Lower lobe of right lung (tissue), 2 donors: ENCODE data around the gene ANKRD40CL. TPM values are rescaled to one million over a fixed set of nuclear protein-coding genes. Genes with fewer than 3 reads are reported as not detected.
A peak's percentile ranks its signal among the peaks of the same experiment; 100 is the strongest.

Source experiments
- ATAC-seq, 2 donors: fragments of 200-7000 bp; cut with Tn5 transposase; one replicate each; pipeline ENCODE4 v1.9.1; 2020 to 2022; ENCODE audit warnings: mild to moderate bottlenecking in 2 of 2, moderate library complexity in 2 of 2
- DNase-seq: peaks from one replicate; pipeline ENCODE4 v3.0.0-alpha.2; 2020
- H3K27ac ChIP-seq: fragments of 200-600 bp; one replicate; pipeline ENCODE4 v1.8.0; 2022
- H3K27me3 ChIP-seq: fragments of 200-600 bp; one replicate; pipeline ENCODE4 v1.8.0; 2022; ENCODE audit warnings: low read depth
- H3K36me3 ChIP-seq: fragments of 200-600 bp; one replicate; pipeline ENCODE4 v1.8.0; 2022; ENCODE audit warnings: mild to moderate bottlenecking
- H3K4me1 ChIP-seq: fragments of 200-600 bp; one replicate; pipeline ENCODE4 v1.8.0; 2022
- H3K4me3 ChIP-seq: fragments of 200-600 bp; one replicate; pipeline ENCODE4 v1.8.0; 2022; ENCODE audit warnings: mild to moderate bottlenecking
- H3K9me3 ChIP-seq: fragments of 200-600 bp; one replicate; pipeline ENCODE4 v1.8.0; 2022
- intact Hi-C: fragments of 100-400 bp; cut with DNase I; formaldehyde crosslinking; loops from one replicate; pipeline ENCODE4 v1.11.0; 2022
- total RNA-seq: library from RNA; stranded (reverse); fragmentation: NEBNext Ultra II Directional; extraction: Animal tissue kit (Norgen Biotek cat#: 25700); gene quantifications from one replicate; pipeline ENCODE4 v1.2.1, GENCODE V29; 2021
- TF ChIP-seq, protein P1 (sequence below): fragments of 200-600 bp; IDR thresholded peaks from one replicate; pipeline ENCODE4 v1.8.0; 2022; ENCODE audit warnings: antibody characterized with exemption, mild to moderate bottlenecking
- donor health status: DM: no; HTN: yes; CAD: no; lungs with severe emphysema.

Gene ANKRD40CL
- total RNA-seq, 1 donor from 2014 or later = not detected

DNA sequence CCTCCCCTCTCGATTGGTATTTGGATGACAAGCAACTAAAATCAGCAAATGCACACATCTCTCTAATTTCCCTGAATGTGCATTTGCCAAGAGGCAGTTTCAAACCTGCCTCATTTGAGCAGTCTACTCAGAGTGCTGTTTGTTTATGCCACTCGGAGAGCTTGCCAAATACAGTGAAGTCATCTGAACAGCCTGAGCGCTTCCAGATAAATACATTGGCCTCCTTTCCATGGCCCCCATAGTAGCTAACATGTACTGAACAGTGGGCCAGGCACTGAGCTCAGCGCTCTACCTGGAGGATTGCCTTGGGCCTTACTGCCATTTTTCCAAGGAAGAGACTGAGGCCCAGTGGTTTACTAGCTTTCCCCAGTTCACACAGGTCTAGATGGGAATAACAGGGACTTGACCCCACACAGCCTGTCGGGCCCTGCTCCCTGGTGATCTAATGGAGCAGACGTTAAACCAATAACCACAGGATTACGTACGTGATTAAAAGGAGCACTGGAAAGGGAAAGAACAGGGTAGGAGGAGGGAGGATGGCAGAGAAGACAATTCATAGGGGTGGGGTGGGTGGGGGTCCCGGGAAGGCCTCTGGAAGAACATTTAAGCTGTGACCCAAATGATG lies 18.7 kb upstream of the ANKRD40CL start:
- Histone ChIP-seq H3K4me1 (peaks cover 5% of the 10 kb centered on the region), H3K27me3 (peaks cover 9% of the 10 kb centered on the region), H3K36me3 (no peaks in the 10 kb centered on the region), H3K9me3 (no peaks in the 10 kb centered on the region), H3K27ac (no peak overlapping the region), H3K4me3 (no peak overlapping the region)
- DNase-seq (no peak), ATAC-seq (peak; percentile 42 to 61)
- intact Hi-C loops = no loop called here
- TF ChIP-seq, protein P1, sequence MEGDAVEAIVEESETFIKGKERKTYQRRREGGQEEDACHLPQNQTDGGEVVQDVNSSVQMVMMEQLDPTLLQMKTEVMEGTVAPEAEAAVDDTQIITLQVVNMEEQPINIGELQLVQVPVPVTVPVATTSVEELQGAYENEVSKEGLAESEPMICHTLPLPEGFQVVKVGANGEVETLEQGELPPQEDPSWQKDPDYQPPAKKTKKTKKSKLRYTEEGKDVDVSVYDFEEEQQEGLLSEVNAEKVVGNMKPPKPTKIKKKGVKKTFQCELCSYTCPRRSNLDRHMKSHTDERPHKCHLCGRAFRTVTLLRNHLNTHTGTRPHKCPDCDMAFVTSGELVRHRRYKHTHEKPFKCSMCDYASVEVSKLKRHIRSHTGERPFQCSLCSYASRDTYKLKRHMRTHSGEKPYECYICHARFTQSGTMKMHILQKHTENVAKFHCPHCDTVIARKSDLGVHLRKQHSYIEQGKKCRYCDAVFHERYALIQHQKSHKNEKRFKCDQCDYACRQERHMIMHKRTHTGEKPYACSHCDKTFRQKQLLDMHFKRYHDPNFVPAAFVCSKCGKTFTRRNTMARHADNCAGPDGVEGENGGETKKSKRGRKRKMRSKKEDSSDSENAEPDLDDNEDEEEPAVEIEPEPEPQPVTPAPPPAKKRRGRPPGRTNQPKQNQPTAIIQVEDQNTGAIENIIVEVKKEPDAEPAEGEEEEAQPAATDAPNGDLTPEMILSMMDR = no peak

GRCh38 chr17:50785126-50785525 lies 17.8 kb upstream of the ANKRD40CL start:
- Histone ChIP-seq H3K9me3 (no peaks in the 10 kb centered on the region), H3K27me3 (peaks cover 9% of the 10 kb centered on the region), H3K4me3 (no peak overlapping the region), H3K27ac (no peak overlapping the region), H3K36me3 (no peaks in the 10 kb centered on the region), H3K4me1 (peaks cover 6% of the 10 kb centered on the region)
- DNase-seq (no peak), ATAC-seq (no peak)
- intact Hi-C loops = no loop called here
- TF ChIP-seq, protein P1 = no peak

DNA sequence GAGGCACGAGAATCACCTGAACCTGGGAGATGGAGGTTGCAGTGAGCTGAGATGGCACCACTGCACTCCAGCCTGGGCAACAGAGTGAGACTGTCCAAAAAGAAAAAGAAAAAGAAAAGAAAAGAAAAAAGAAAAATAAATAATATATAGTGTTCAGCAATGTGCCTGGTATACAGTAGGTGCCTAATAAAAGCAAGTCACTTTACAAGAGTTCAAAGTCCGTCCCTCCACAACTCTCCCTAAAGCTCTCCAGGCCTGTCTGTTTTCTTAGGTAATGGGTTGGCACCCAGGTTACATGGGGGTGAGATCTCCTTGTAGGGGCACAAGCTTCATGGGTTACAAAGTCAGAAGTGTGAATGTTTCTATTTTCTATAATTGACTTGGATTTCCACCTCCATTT lies 16.6 kb upstream of the ANKRD40CL start:
- H3K4me3 ChIP-seq = no peak overlapping the region
- no peaks in the 10 kb centered on the region for H3K36me3 ChIP-seq
- ATAC-seq (no peak), DNase-seq (no peak)
- intact Hi-C loops = no loop called here
- H3K4me1 ChIP-seq = peaks cover 6% of the 10 kb centered on the region
- TF ChIP-seq, protein P1 = no peak
- no peaks in the 10 kb centered on the region for H3K9me3 ChIP-seq
- no peak overlapping the region for H3K27ac ChIP-seq
- H3K27me3 ChIP-seq = peaks cover 9% of the 10 kb centered on the region

GRCh38 chr17:50783193-50783660 lies 15.9 kb upstream of the ANKRD40CL start:
- H3K27ac ChIP-seq = no peak overlapping the region
- intact Hi-C loops = no loop called here
- TF ChIP-seq, protein P1 = peak; percentile 95
- ATAC-seq (peak; percentile 93 to 95), DNase-seq (peak; percentile 90)
- H3K4me3 ChIP-seq = no peak overlapping the region
- H3K27me3 ChIP-seq = peaks cover 9% of the 10 kb centered on the region
- H3K9me3 ChIP-seq = no peaks in the 10 kb centered on the region
- H3K36me3 ChIP-seq = no peaks in the 10 kb centered on the region
- peaks cover 6% of the 10 kb centered on the region for H3K4me1 ChIP-seq

DNA sequence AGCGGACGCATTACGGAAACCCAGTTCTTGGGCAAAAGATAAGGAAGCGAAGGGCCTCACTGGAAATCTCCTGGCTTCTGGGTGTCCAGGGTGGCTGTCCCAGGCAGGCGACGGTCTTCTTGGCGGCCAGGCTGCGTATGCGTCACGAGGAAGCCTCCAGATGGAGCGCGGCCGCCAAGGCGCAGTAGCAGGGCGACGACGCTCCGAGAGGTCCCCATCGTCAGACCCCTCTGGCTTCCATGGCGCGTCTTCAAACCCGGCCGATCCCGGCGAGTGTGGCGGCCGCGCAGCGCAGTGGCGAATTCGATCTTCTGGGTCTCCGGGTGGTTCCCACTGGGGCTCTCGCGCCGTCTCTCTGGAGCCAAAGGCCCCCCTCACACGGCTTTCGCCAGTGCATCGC lies 13.8 kb upstream of the ANKRD40CL start:
- H3K4me3 ChIP-seq = peak overlapping the region; percentile 36
- peaks cover 6% of the 10 kb centered on the region for H3K4me1 ChIP-seq
- no peaks in the 10 kb centered on the region for H3K36me3 ChIP-seq
- intact Hi-C loops = no loop called here
- ATAC-seq (no peak), DNase-seq (no peak)
- H3K9me3 ChIP-seq = no peaks in the 10 kb centered on the region
- H3K27me3 ChIP-seq = peaks cover 9% of the 10 kb centered on the region
- no peak overlapping the region for H3K27ac ChIP-seq
- TF ChIP-seq, protein P1 = no peak
